Measurements from ENCODE around the gene SLC39A11.

SLC39A11 gene

DNA sequence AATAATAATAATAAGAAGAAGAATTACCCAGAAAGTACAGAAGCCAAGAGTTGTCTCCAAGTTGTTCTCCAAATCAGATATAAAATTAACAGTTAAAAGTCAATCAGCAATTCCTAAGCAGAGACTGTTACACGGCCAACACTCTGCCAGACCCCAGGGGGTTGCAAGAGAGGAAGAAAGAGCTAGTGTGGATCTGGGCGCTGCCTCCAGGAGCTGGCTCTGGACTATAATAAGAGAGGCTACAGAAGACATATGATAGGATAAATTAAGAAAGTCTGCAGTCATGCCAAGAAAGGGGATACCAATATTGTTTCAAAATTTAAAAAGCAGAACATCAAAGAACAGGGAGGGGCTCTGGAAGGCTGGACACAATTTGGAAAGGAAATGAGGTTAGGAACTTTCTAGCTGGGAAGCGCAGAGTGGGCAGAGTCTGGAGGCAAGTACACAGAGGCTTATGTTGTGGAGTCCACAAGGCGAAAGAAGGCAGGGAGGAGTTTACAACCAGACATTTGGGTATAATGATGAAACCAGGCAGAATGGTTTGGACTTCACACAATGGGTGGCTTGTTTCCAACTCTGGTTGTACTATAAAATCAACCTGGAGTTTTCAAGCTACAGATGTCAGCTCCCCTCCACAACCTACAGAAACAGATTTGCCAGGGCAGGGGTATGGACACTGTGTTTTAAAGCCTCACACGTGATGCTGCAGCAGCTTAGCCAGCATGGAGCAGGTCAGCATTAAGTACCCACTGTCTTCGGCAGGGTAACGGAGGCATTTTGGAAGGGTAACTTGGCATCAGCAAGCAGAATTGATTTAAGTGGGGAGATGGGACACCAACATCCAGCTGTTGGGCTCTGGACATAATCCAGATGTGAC lies 49.4 kb downstream of the SLC39A11 start:
- H3K9me3 ChIP-seq (ENCODE audit: control insufficient read depth, low read length), result no peaks in the 10 kb centered on the region
- no peak overlapping the region for H3K27ac ChIP-seq (ENCODE audit: low read depth, low read length, severe bottlenecking)
- WGBS, 2 experiments (ENCODE audit: insufficient coverage in 2 of 2), result 81 to 86% methylated on average over 5 to 7 of the region's 7 CpGs
- no peaks in the 10 kb centered on the region for H3K4me1 ChIP-seq (ENCODE audit: control insufficient read depth, insufficient read depth, low read length, poor library complexity, severe bottlenecking)
- no peaks in the 10 kb centered on the region for H3K36me3 ChIP-seq (ENCODE audit: control insufficient read depth, insufficient read depth, low read length)
- no peak overlapping the region for H3K4me3 ChIP-seq (ENCODE audit: extremely low read depth, insufficient read depth, low read length, poor library complexity, severe bottlenecking)

DNA sequence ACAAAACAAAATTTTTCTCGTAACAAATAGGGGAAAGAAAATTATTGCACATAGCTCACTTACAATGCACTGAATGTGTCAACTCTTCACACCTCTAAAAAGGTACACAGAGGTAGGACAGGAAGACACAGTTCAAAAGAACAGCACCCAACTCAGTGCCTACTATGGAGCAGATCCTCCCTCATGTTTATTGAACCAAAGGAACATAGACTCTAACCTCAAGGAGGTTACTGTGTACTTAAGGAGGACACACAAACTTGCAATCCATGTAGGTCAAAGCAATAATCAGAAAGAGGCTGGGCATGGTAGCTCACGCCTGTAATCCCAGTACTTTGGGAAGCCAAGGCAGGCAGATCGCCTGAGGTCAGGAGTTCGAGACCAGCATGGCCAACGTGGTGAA lies 50.3 kb downstream of the SLC39A11 start:
- Histone ChIP-seq H3K4me3 (ENCODE audit: extremely low read depth, insufficient read depth, low read length, poor library complexity, severe bottlenecking) (no peak overlapping the region), H3K9me3 (ENCODE audit: control insufficient read depth, low read length) (no peaks in the 10 kb centered on the region), H3K36me3 (ENCODE audit: control insufficient read depth, insufficient read depth, low read length) (no peaks in the 10 kb centered on the region), H3K4me1 (ENCODE audit: control insufficient read depth, insufficient read depth, low read length, poor library complexity, severe bottlenecking) (no peaks in the 10 kb centered on the region), H3K27ac (ENCODE audit: low read depth, low read length, severe bottlenecking) (no peak overlapping the region)
- WGBS, 2 experiments (ENCODE audit: insufficient coverage in 2 of 2), result 59% methylated on average over 2 of the region's 5 CpGs; no CpG with 5 or more reads in 1 of the 2 experiments

- WGBS, 2 experiments (ENCODE audit: insufficient coverage in 2 of 2), result 90 to 96% methylated on average over 7 to 9 of the region's 9 CpGs
- Histone ChIP-seq H3K36me3 (ENCODE audit: control insufficient read depth, insufficient read depth, low read length) (no peaks in the 10 kb centered on the region), H3K27ac (ENCODE audit: low read depth, low read length, severe bottlenecking) (no peak overlapping the region), H3K9me3 (ENCODE audit: control insufficient read depth, low read length) (no peaks in the 10 kb centered on the region), H3K4me3 (ENCODE audit: extremely low read depth, insufficient read depth, low read length, poor library complexity, severe bottlenecking) (no peak overlapping the region), H3K4me1 (ENCODE audit: control insufficient read depth, insufficient read depth, low read length, poor library complexity, severe bottlenecking) (no peaks in the 10 kb centered on the region)
These were observed 53.2 kb downstream of the SLC39A11 start for GRCh38 chr17:73039282-73039681.

DNA sequence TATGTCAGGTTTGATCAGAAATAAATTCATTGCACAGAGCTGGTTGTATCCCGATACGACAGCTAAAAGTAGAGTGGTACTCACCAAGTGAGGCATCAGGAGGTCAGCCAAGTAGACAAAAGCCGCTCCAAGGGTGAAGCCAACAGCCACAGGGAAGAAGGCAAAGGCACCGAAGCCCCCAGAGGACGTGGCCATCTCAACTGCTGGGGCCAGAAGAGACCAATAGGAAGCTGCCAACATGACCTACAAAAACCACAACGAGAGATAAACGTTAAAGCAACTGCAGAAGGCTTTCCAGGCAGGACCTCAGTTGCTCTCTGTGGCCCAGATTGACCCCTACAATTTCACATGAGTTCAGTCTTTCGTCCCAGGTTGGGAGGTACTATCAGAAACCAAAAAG lies 61.0 kb downstream of the SLC39A11 start:
- WGBS, 2 experiments (ENCODE audit: insufficient coverage in 2 of 2), result 95% methylated on average over 7 to 8 of the region's 8 CpGs

DNA sequence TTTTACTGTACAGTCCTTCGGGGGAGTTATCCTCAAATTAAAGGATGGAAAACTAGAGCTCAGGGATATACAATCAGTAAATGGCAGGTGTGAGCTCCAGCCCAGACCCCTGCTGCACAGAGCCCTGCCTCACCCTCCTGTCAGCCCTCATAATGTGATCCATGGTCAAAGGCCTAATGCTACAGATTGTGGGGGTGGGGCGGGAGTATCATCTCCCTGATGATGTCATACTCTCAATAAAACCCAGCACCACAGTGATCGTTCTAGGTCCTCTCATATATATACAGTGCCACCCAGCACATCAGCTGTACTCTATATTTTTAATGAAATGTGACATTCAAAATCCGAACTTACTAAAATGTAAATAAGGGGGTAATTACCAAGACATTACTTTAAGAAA lies 61.5 kb downstream of the SLC39A11 start:
- Histone ChIP-seq H3K4me3 (ENCODE audit: extremely low read depth, insufficient read depth, low read length, poor library complexity, severe bottlenecking) (no peak overlapping the region), H3K27ac (ENCODE audit: low read depth, low read length, severe bottlenecking) (no peak overlapping the region), H3K36me3 (ENCODE audit: control insufficient read depth, insufficient read depth, low read length) (no peaks in the 10 kb centered on the region), H3K9me3 (ENCODE audit: control insufficient read depth, low read length) (no peaks in the 10 kb centered on the region), H3K4me1 (ENCODE audit: control insufficient read depth, insufficient read depth, low read length, poor library complexity, severe bottlenecking) (no peaks in the 10 kb centered on the region)
- 92% methylated on average over 2 of the region's 4 CpGs; no CpG with 5 or more reads in 1 of the 2 experiments for WGBS, 2 experiments (ENCODE audit: insufficient coverage in 2 of 2)

More for the DNA sequence above, 61.0 kb downstream of the SLC39A11 start:
- Histone ChIP-seq H3K4me3 (ENCODE audit: extremely low read depth, insufficient read depth, low read length, poor library complexity, severe bottlenecking) (no peak overlapping the region), H3K36me3 (ENCODE audit: control insufficient read depth, insufficient read depth, low read length) (no peaks in the 10 kb centered on the region), H3K27ac (ENCODE audit: low read depth, low read length, severe bottlenecking) (no peak overlapping the region), H3K4me1 (ENCODE audit: control insufficient read depth, insufficient read depth, low read length, poor library complexity, severe bottlenecking) (no peaks in the 10 kb centered on the region), H3K9me3 (ENCODE audit: control insufficient read depth, low read length) (no peaks in the 10 kb centered on the region)

DNA sequence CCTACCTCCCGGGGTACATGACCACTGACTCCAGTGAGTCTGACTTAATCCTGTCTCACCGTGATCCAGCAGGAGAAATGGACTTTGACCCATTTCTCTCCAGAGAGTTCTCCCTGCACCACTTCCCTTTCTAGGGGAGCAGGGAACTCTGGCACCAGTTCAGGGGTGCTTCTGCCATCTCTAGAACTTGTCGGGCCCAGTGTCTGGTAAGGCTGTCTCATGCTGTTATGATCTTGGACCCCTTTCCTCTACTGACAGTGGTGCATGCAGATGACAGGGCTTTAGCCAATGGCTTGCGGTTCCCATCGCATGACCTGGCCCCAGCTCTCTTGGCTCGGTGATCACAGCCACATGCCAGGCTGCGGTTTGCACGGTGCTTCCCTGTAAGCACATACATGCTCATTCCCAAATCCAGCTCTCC lies 62.0 kb downstream of the SLC39A11 start:
- Histone ChIP-seq H3K9me3 (ENCODE audit: control insufficient read depth, low read length) (no peaks in the 10 kb centered on the region), H3K4me3 (ENCODE audit: extremely low read depth, insufficient read depth, low read length, poor library complexity, severe bottlenecking) (no peak overlapping the region), H3K4me1 (ENCODE audit: control insufficient read depth, insufficient read depth, low read length, poor library complexity, severe bottlenecking) (no peaks in the 10 kb centered on the region), H3K36me3 (ENCODE audit: control insufficient read depth, insufficient read depth, low read length) (no peaks in the 10 kb centered on the region), H3K27ac (ENCODE audit: low read depth, low read length, severe bottlenecking) (no peak overlapping the region)
- WGBS, 2 experiments (ENCODE audit: insufficient coverage in 2 of 2), result 90 to 95% methylated on average over 8 of the region's 8 CpGs

- Histone ChIP-seq H3K9me3 (ENCODE audit: control insufficient read depth, low read length) (no peaks in the 10 kb centered on the region), H3K4me1 (ENCODE audit: control insufficient read depth, insufficient read depth, low read length, poor library complexity, severe bottlenecking) (no peaks in the 10 kb centered on the region), H3K36me3 (ENCODE audit: control insufficient read depth, insufficient read depth, low read length) (no peaks in the 10 kb centered on the region), H3K27ac (ENCODE audit: low read depth, low read length, severe bottlenecking) (no peak overlapping the region), H3K4me3 (ENCODE audit: extremely low read depth, insufficient read depth, low read length, poor library complexity, severe bottlenecking) (no peak overlapping the region)
- WGBS, 2 experiments (ENCODE audit: insufficient coverage in 2 of 2), result 85 to 86% methylated on average over 8 of the region's 8 CpGs
These were observed 62.5 kb downstream of the SLC39A11 start for GRCh38 chr17:73029991-73030390.

GRCh38 chr17:73029021-73029420 lies 63.5 kb downstream of the SLC39A11 start:
- Histone ChIP-seq H3K4me3 (ENCODE audit: extremely low read depth, insufficient read depth, low read length, poor library complexity, severe bottlenecking) (no peak overlapping the region), H3K9me3 (ENCODE audit: control insufficient read depth, low read length) (no peaks in the 10 kb centered on the region), H3K27ac (ENCODE audit: low read depth, low read length, severe bottlenecking) (no peak overlapping the region), H3K4me1 (ENCODE audit: control insufficient read depth, insufficient read depth, low read length, poor library complexity, severe bottlenecking) (no peaks in the 10 kb centered on the region), H3K36me3 (ENCODE audit: control insufficient read depth, insufficient read depth, low read length) (no peaks in the 10 kb centered on the region)
- WGBS, 2 experiments (ENCODE audit: insufficient coverage in 2 of 2), result 83 to 100% methylated on average over 1 of the region's 6 CpGs

DNA sequence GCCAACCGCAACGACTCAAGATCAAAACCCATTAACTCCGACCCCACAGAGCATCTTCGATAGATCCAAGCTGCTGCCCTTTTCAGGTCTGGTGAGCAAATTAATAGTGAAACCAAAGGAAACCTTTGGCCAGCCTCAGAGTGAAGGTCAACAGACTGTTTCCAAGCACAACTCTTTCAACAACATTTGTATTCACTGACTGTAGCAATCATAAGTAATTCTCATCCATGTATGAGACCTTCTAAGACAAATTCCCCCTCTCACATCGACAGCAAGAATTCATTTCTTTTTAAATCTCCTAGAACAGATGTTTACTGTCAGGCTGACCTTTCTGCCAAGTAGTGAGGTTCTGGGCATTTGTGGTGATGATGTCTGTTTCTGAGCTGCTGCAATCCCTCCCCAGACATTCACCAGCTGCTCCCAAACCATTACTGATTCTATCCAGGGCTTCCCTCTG lies 64.2 kb downstream of the SLC39A11 start:
- 91 to 94% methylated on average over 4 to 5 of the region's 5 CpGs for WGBS, 2 experiments (ENCODE audit: insufficient coverage in 2 of 2)
- Histone ChIP-seq H3K9me3 (ENCODE audit: control insufficient read depth, low read length) (no peaks in the 10 kb centered on the region), H3K4me3 (ENCODE audit: extremely low read depth, insufficient read depth, low read length, poor library complexity, severe bottlenecking) (no peak overlapping the region), H3K36me3 (ENCODE audit: control insufficient read depth, insufficient read depth, low read length) (no peaks in the 10 kb centered on the region), H3K4me1 (ENCODE audit: control insufficient read depth, insufficient read depth, low read length, poor library complexity, severe bottlenecking) (no peaks in the 10 kb centered on the region), H3K27ac (ENCODE audit: low read depth, low read length, severe bottlenecking) (no peak overlapping the region)

DNA sequence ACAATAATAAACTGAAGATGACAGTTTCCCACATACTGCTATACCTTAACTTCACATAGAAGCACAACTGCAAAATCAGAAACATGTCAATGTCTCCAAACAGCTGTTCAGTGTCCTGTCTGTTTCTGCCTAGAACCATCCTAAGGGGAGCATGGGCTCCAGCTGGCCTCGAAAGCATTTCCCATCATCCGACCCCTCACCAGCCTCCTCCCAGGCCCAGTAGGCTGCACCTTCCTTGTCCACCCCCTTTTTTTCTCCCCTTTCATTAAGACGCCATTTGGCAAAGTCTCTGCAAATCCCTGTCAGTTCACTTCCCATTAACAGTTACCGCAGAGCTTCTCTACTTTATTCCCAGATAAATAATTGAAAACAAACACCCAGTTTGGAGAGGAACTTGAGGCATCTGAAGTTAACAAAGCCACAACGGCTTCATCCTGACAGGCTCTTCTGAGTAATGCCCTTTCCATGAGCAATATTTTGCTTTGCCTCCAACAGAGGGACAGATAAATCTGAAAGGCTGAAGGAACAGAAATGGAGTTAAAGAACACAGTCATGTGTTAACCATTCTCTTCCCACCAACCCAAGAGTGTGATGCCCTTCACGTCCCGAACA lies 65.3 kb downstream of the SLC39A11 start:
- WGBS, 2 experiments (ENCODE audit: insufficient coverage in 2 of 2), result 84 to 89% methylated on average over 6 to 7 of the region's 7 CpGs
- H3K4me1 ChIP-seq (ENCODE audit: control insufficient read depth, insufficient read depth, low read length, poor library complexity, severe bottlenecking), result no peaks in the 10 kb centered on the region
- H3K9me3 ChIP-seq (ENCODE audit: control insufficient read depth, low read length), result no peaks in the 10 kb centered on the region
- H3K4me3 ChIP-seq (ENCODE audit: extremely low read depth, insufficient read depth, low read length, poor library complexity, severe bottlenecking), result no peak overlapping the region
- H3K27ac ChIP-seq (ENCODE audit: low read depth, low read length, severe bottlenecking), result no peak overlapping the region
- no peaks in the 10 kb centered on the region for H3K36me3 ChIP-seq (ENCODE audit: control insufficient read depth, insufficient read depth, low read length)
